ENCODE results near the gene LCT.

The LCT gene

DNA sequence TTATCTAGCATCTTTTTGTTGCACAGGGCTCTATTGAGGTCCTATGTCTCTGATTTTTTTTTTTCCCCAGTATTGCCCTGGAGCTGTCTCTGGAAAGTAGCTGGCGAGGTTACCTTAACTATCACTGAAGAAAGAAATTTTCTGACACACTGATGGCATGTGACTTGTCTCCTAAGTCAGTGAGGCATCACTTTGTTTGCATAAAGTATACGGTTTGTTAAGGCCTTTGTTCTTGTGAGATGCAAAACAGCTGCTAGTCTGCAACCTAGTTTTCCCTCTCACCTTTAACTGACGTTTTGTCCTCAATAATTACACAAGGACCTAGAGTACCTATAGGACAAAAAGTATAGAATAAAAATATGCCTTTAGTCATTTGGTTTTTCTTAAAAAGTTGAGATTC lies 53.5 kb downstream of the LCT start:
- H3K4me1 ChIP-seq (ENCODE audit: control insufficient read depth, insufficient read depth, low read length) = no peaks in the 10 kb centered on the region
- 86 to 89% methylated on average over 2 to 3 of the region's 3 CpGs for WGBS, 2 experiments
- no peak overlapping the region for H3K4me3 ChIP-seq (ENCODE audit: insufficient read depth, low read depth, low read length)
- peaks cover 33% of the 10 kb centered on the region for H3K36me3 ChIP-seq (ENCODE audit: control insufficient read depth, insufficient read depth, low read length)
- H3K9me3 ChIP-seq (ENCODE audit: control insufficient read depth, low read length) = no peaks in the 10 kb centered on the region
- no peak overlapping the region for H3K27ac ChIP-seq (ENCODE audit: insufficient read depth, low read depth, low read length, poor library complexity, severe bottlenecking)
- H3K27me3 ChIP-seq (ENCODE audit: control insufficient read depth, insufficient read depth, low read length, poor library complexity, severe bottlenecking) = no peaks in the 10 kb centered on the region

GRCh38 chr2:135782231-135782630 lies 54.8 kb downstream of the LCT start:
- Histone ChIP-seq H3K27me3 (ENCODE audit: control insufficient read depth, insufficient read depth, low read length, poor library complexity, severe bottlenecking) (no peaks in the 10 kb centered on the region), H3K9me3 (ENCODE audit: control insufficient read depth, low read length) (no peaks in the 10 kb centered on the region), H3K36me3 (ENCODE audit: control insufficient read depth, insufficient read depth, low read length) (peaks cover 33% of the 10 kb centered on the region), H3K27ac (ENCODE audit: insufficient read depth, low read depth, low read length, poor library complexity, severe bottlenecking) (no peak overlapping the region), H3K4me3 (ENCODE audit: insufficient read depth, low read depth, low read length) (no peak overlapping the region), H3K4me1 (ENCODE audit: control insufficient read depth, insufficient read depth, low read length) (no peaks in the 10 kb centered on the region)
- 97 to 100% methylated on average over 1 to 2 of the region's 2 CpGs for WGBS, 2 experiments

DNA sequence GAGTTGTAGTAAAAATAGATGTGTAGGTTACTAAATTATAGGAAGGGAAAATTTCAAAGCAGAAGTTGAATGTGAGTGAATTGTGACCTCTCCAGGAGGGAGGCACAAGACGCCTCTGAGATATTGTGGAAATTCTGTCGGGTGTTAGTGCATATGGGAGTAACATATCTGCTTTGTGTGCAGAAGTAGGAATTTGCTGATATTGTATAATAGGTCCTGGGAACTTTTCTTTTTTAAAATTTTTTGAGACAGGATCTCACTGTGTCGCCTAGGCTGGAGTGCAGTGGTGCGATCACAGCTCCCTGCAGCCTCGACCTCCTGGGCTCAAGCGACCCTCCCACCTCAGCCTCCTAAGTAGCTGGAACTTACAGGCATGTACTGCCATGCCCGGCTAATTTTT lies 60.6 kb downstream of the LCT start:
- H3K27ac ChIP-seq (ENCODE audit: insufficient read depth, low read depth, low read length, poor library complexity, severe bottlenecking) = no peak overlapping the region
- WGBS, 2 experiments = 94% methylated on average over 7 of the region's 7 CpGs
- no peaks in the 10 kb centered on the region for H3K27me3 ChIP-seq (ENCODE audit: control insufficient read depth, insufficient read depth, low read length, poor library complexity, severe bottlenecking)
- H3K4me3 ChIP-seq (ENCODE audit: insufficient read depth, low read depth, low read length) = no peak overlapping the region
- peaks cover 72% of the 10 kb centered on the region for H3K36me3 ChIP-seq (ENCODE audit: control insufficient read depth, insufficient read depth, low read length)
- H3K9me3 ChIP-seq (ENCODE audit: control insufficient read depth, low read length) = no peaks in the 10 kb centered on the region
- H3K4me1 ChIP-seq (ENCODE audit: control insufficient read depth, insufficient read depth, low read length) = no peaks in the 10 kb centered on the region

DNA sequence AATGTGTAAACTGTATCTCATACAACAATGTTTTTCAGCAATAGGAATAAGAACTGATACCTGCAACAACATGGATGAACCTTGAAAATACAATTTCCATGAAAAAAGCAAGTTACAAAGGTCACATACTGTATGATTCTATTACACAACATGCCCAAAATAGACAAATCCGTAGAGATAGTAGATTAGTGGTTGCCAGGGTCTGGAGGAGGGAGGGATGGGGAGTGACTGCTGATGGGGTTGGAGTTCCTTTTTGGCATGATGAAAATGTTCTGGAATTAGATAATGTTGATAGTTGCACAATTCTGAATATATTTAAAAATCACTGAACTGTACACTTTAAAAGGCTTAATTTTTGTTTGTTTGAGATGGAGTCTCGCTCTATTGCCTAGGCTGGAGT lies 61.6 kb downstream of the LCT start:
- no peaks in the 10 kb centered on the region for H3K27me3 ChIP-seq (ENCODE audit: control insufficient read depth, insufficient read depth, low read length, poor library complexity, severe bottlenecking)
- H3K4me3 ChIP-seq (ENCODE audit: insufficient read depth, low read depth, low read length) = no peak overlapping the region
- no peaks in the 10 kb centered on the region for H3K4me1 ChIP-seq (ENCODE audit: control insufficient read depth, insufficient read depth, low read length)
- H3K9me3 ChIP-seq (ENCODE audit: control insufficient read depth, low read length) = no peaks in the 10 kb centered on the region
- 45 to 50% methylated on average over 2 of the region's 2 CpGs for WGBS, 2 experiments
- H3K27ac ChIP-seq (ENCODE audit: insufficient read depth, low read depth, low read length, poor library complexity, severe bottlenecking) = no peak overlapping the region
- H3K36me3 ChIP-seq (ENCODE audit: control insufficient read depth, insufficient read depth, low read length) = peaks cover 71% of the 10 kb centered on the region

- Histone ChIP-seq H3K27me3 (ENCODE audit: control insufficient read depth, insufficient read depth, low read length, poor library complexity, severe bottlenecking) (no peaks in the 10 kb centered on the region), H3K27ac (ENCODE audit: insufficient read depth, low read depth, low read length, poor library complexity, severe bottlenecking) (no peak overlapping the region), H3K4me3 (ENCODE audit: insufficient read depth, low read depth, low read length) (no peak overlapping the region), H3K36me3 (ENCODE audit: control insufficient read depth, insufficient read depth, low read length) (peaks cover 74% of the 10 kb centered on the region), H3K9me3 (ENCODE audit: control insufficient read depth, low read length) (no peaks in the 10 kb centered on the region), H3K4me1 (ENCODE audit: control insufficient read depth, insufficient read depth, low read length) (no peaks in the 10 kb centered on the region)
Observed at GRCh38 chr2:135773917-135774316, 63.1 kb downstream of the LCT start.

DNA sequence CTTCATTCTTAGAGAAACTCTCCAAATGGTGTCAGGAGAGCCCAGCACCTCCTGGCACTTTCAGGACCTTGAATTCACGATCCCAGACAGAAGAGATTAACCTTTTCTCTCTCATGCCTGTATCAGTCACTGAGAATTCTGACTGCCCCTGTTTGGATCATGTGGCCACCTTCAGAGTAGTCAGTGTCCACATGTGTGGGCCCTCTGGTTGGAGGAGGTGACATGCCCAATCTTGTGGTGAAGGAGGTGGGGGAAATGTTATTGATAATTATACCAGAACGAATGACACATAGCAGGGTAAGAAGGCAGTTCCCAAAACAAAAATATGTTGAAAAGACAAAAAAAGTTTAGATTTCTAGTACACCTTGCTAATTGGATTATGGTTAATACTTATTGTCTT lies 63.7 kb downstream of the LCT start:
- peaks cover 71% of the 10 kb centered on the region for H3K36me3 ChIP-seq (ENCODE audit: control insufficient read depth, insufficient read depth, low read length)
- no peaks in the 10 kb centered on the region for H3K4me1 ChIP-seq (ENCODE audit: control insufficient read depth, insufficient read depth, low read length)
- no peak overlapping the region for H3K4me3 ChIP-seq (ENCODE audit: insufficient read depth, low read depth, low read length)
- 95 to 96% methylated on average over 2 of the region's 2 CpGs for WGBS, 2 experiments
- no peaks in the 10 kb centered on the region for H3K27me3 ChIP-seq (ENCODE audit: control insufficient read depth, insufficient read depth, low read length, poor library complexity, severe bottlenecking)
- H3K27ac ChIP-seq (ENCODE audit: insufficient read depth, low read depth, low read length, poor library complexity, severe bottlenecking) = no peak overlapping the region
- no peaks in the 10 kb centered on the region for H3K9me3 ChIP-seq (ENCODE audit: control insufficient read depth, low read length)

GRCh38 chr2:135768863-135769262 lies 68.1 kb downstream of the LCT start:
- 87 to 92% methylated on average over 8 of the region's 8 CpGs for WGBS, 2 experiments
- no peak overlapping the region for H3K27ac ChIP-seq (ENCODE audit: insufficient read depth, low read depth, low read length, poor library complexity, severe bottlenecking)
- no peaks in the 10 kb centered on the region for H3K9me3 ChIP-seq (ENCODE audit: control insufficient read depth, low read length)
- no peaks in the 10 kb centered on the region for H3K27me3 ChIP-seq (ENCODE audit: control insufficient read depth, insufficient read depth, low read length, poor library complexity, severe bottlenecking)
- peaks cover 60% of the 10 kb centered on the region for H3K36me3 ChIP-seq (ENCODE audit: control insufficient read depth, insufficient read depth, low read length)
- no peak overlapping the region for H3K4me3 ChIP-seq (ENCODE audit: insufficient read depth, low read depth, low read length)
- H3K4me1 ChIP-seq (ENCODE audit: control insufficient read depth, insufficient read depth, low read length) = no peaks in the 10 kb centered on the region

DNA sequence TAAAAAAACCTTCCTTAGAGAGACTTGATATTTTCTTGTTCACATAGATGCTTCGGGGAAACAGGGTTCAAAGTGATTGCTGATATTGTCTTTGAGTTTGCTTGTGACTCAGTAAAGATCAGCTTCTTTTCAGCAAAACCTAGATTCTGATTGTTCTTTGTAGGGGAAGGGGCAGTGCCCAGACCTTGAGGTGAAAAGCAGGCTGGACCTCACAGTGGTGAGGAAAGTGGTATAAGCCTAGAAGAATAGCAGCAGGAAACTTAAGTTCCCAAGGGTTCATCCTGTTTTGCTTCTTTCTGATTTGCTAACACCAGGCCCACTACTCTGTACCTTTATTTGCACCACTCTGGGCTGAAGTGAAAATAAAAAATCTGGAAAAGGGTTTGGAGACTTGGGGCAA lies 74.5 kb downstream of the LCT start:
- H3K27ac ChIP-seq (ENCODE audit: insufficient read depth, low read depth, low read length, poor library complexity, severe bottlenecking) = no peak overlapping the region
- H3K9me3 ChIP-seq (ENCODE audit: control insufficient read depth, low read length) = no peaks in the 10 kb centered on the region
- 100% methylated on average over 1 of the region's 1 CpG for WGBS, 2 experiments
- H3K4me1 ChIP-seq (ENCODE audit: control insufficient read depth, insufficient read depth, low read length) = no peaks in the 10 kb centered on the region
- peaks cover 51% of the 10 kb centered on the region for H3K36me3 ChIP-seq (ENCODE audit: control insufficient read depth, insufficient read depth, low read length)
- no peak overlapping the region for H3K4me3 ChIP-seq (ENCODE audit: insufficient read depth, low read depth, low read length)
- no peaks in the 10 kb centered on the region for H3K27me3 ChIP-seq (ENCODE audit: control insufficient read depth, insufficient read depth, low read length, poor library complexity, severe bottlenecking)

- peaks cover 56% of the 10 kb centered on the region for H3K36me3 ChIP-seq (ENCODE audit: control insufficient read depth, insufficient read depth, low read length)
- no peaks in the 10 kb centered on the region for H3K4me1 ChIP-seq (ENCODE audit: control insufficient read depth, insufficient read depth, low read length)
- H3K9me3 ChIP-seq (ENCODE audit: control insufficient read depth, low read length) = no peaks in the 10 kb centered on the region
- no peaks in the 10 kb centered on the region for H3K27me3 ChIP-seq (ENCODE audit: control insufficient read depth, insufficient read depth, low read length, poor library complexity, severe bottlenecking)
- no peak overlapping the region for H3K4me3 ChIP-seq (ENCODE audit: insufficient read depth, low read depth, low read length)
- no peak overlapping the region for H3K27ac ChIP-seq (ENCODE audit: insufficient read depth, low read depth, low read length, poor library complexity, severe bottlenecking)
Observed at GRCh38 chr2:135762022-135762421, 75.0 kb downstream of the LCT start.

GRCh38 chr2:135756692-135757091 lies 80.3 kb downstream of the LCT start:
- Histone ChIP-seq H3K9me3 (ENCODE audit: control insufficient read depth, low read length) (no peaks in the 10 kb centered on the region), H3K27ac (ENCODE audit: insufficient read depth, low read depth, low read length, poor library complexity, severe bottlenecking) (no peak overlapping the region), H3K4me1 (ENCODE audit: control insufficient read depth, insufficient read depth, low read length) (no peaks in the 10 kb centered on the region), H3K4me3 (ENCODE audit: insufficient read depth, low read depth, low read length) (no peak overlapping the region), H3K27me3 (ENCODE audit: control insufficient read depth, insufficient read depth, low read length, poor library complexity, severe bottlenecking) (no peaks in the 10 kb centered on the region), H3K36me3 (ENCODE audit: control insufficient read depth, insufficient read depth, low read length) (peaks cover 55% of the 10 kb centered on the region)
- WGBS, 2 experiments = 93 to 100% methylated on average over 1 of the region's 1 CpG

GRCh38 chr2:135755573-135755972 lies 81.4 kb downstream of the LCT start:
- Histone ChIP-seq H3K9me3 (ENCODE audit: control insufficient read depth, low read length) (no peaks in the 10 kb centered on the region), H3K27ac (ENCODE audit: insufficient read depth, low read depth, low read length, poor library complexity, severe bottlenecking) (no peak overlapping the region), H3K4me3 (ENCODE audit: insufficient read depth, low read depth, low read length) (no peak overlapping the region), H3K36me3 (ENCODE audit: control insufficient read depth, insufficient read depth, low read length) (peaks cover 50% of the 10 kb centered on the region), H3K27me3 (ENCODE audit: control insufficient read depth, insufficient read depth, low read length, poor library complexity, severe bottlenecking) (no peaks in the 10 kb centered on the region), H3K4me1 (ENCODE audit: control insufficient read depth, insufficient read depth, low read length) (no peaks in the 10 kb centered on the region)
- 98 to 100% methylated on average over 2 of the region's 2 CpGs for WGBS, 2 experiments

Data from ectodermal cell (in vitro differentiated cells).